Sigmoid colon (tissue), 4 donors: ENCODE data around the gene GRB10.

Source experiments
- CTCF ChIP-seq, 4 experiments: fragments of 450-650 bp in 3 of 4; fragments of 200-600 bp in 1 of 4; IDR thresholded peaks; one replicate each; pipeline ENCODE4 v1.5.1; 2016 to 2019; ENCODE audit warnings: antibody characterized with exemption in 4 of 4, mild to moderate bottlenecking in 3 of 4, moderate library complexity in 2 of 4
- EP300 ChIP-seq, 4 donors: sonication (generic); formaldehyde crosslinking; IDR thresholded peaks; one replicate each; pipeline ENCODE4 v1.6.1; 2017; ENCODE audit warnings: antibody characterized with exemption in 4 of 4
- POLR2A ChIP-seq, 2 donors: fragments of 450-650 bp; IDR thresholded peaks; one replicate each; pipeline ENCODE4 v1.6.1; 2016; ENCODE audit warnings: antibody characterized with exemption in 2 of 2, mild to moderate bottlenecking in 2 of 2, moderate library complexity in 2 of 2
- POLR2AphosphoS5 ChIP-seq, 4 donors: sonication (generic); formaldehyde crosslinking; IDR thresholded peaks; one replicate each; pipeline ENCODE4 v1.6.1; 2017; ENCODE audit warnings: antibody characterized with exemption in 4 of 4

- TF ChIP-seq CTCF (IDR thresholded peaks at IDR 0.05), result no peak
- no peak for TF ChIP-seq POLR2A (IDR thresholded peaks at IDR 0.05)
- TF ChIP-seq POLR2AphosphoS5 (IDR thresholded peaks at IDR 0.05), result peak in 3 of 4 donors; percentile 26 to 56 (median 36)
- peak in 3 of 4 donors; percentile 7 to 33 (median 8) for TF ChIP-seq EP300 (IDR thresholded peaks at IDR 0.05)
Measured at GRCh38 chr7:50684713-50685075, 98.0 kb downstream of the GRB10 start.
